K562 (cell line): ENCODE measurements around the gene EML3. TPM values are rescaled to one million over a fixed set of nuclear protein-coding genes. Genes with fewer than 3 reads are reported as not detected.

Experiments used
- ATAC-seq: fragments of 200-7000 bp; cut with Tn5 transposase; 3 replicates; pipeline ENCODE4 v1.9.1; 2020; ENCODE audit warnings: moderate library complexity
- BruUV-seq: library from RNA; stranded (reverse); fragments of 400-500 nt; replicated peaks from 2 replicates; lab custom pipeline; 2021; lab: Mats Ljungman, UMichigan
- CTCF ChIA-PET: fragments of 300-600 bp; formaldehyde crosslinking; extraction: SDS; loops from one replicate; lab custom pipeline; 2021; ENCODE audit warnings: low intra/inter-chr PET ratio; lab: Yijun Ruan, JAX
- POLR2A ChIA-PET: fragments of 300-600, 350-650 bp; sonication (Branson Sonifier 250); formaldehyde crosslinking; extraction: SDS; loops from one replicate; lab custom pipeline; 2021; ENCODE audit warnings: antibody characterized with exemption, inconsistent platforms; lab: Yijun Ruan, JAX
- DNase-seq, 4 experiments: peaks; one replicate each; pipeline versions ENCODE4 v3.0.0 to v3.0.0-alpha.2; 2011 to 2018; ENCODE audit warnings: low spot score in 3 of 4, mixed read lengths in 3 of 4; ENCODE audit errors: extremely low read depth in 1 of 4
- FAIRE-seq: peaks from 2 replicates; lab custom pipeline; 2011; peaks lifted over from hg19 to GRCh38; lab: Jason Lieb, UNC
- H2AFZ ChIP-seq: 2 replicates; pipeline ENCODE4 v1.6.0; 2011; ENCODE audit warnings: low read depth, low read length, control low read depth, inconsistent platforms
- H3K27ac ChIP-seq: fragments of 200-600 bp; 3 replicates; pipeline ENCODE4 v1.8.0; 2011; ENCODE audit warnings: low read depth, mild to moderate bottlenecking, control low read depth, inconsistent platforms, low read length, moderate library complexity, mixed read lengths; ENCODE audit errors: extremely low read depth
- H3K27me3 ChIP-seq, 2 experiments: fragments of 300-600 bp in 1 of 2; 2 replicates in 1 of 2; 3 replicates in 1 of 2; pipeline versions ENCODE4 v1.6.0 to v1.8.0; 2011; ENCODE audit warnings: inconsistent platforms in 2 of 2, low read length in 2 of 2, mild to moderate bottlenecking in 1 of 2, mixed read lengths in 1 of 2, moderate library complexity in 1 of 2; ENCODE audit not compliant: control insufficient read depth in 2 of 2, insufficient read depth in 2 of 2
- H3K36me3 ChIP-seq: fragments of 300-600 bp; 3 replicates; pipeline ENCODE4 v1.8.0; 2011; ENCODE audit warnings: mild to moderate bottlenecking, low read length, inconsistent platforms; ENCODE audit not compliant: control insufficient read depth, insufficient read depth
- H3K4me1 ChIP-seq, 2 experiments: fragments of 200-600 bp in 1 of 2; replicated peaks in 1 of 2; 2 replicates in 1 of 2; 3 replicates in 1 of 2; pipeline versions ENCODE4 v1.5.1 to v1.8.0; 2011; ENCODE audit warnings: inconsistent platforms in 2 of 2, low read length in 2 of 2, mild to moderate bottlenecking in 1 of 2, mixed read lengths in 1 of 2, moderate library complexity in 1 of 2; ENCODE audit not compliant: control insufficient read depth in 2 of 2, insufficient read depth in 2 of 2
- H3K4me2 ChIP-seq: 2 replicates; pipeline ENCODE4 v1.6.1; 2011; ENCODE audit warnings: low read length, control low read depth, inconsistent platforms, mixed read lengths; ENCODE audit not compliant: insufficient read depth
- H3K4me3 ChIP-seq: fragments of 200-600 bp; sonication (generic), shearing (Covaris generic); 2 replicates; pipeline ENCODE4 v1.5.1; 2016; ENCODE audit warnings: control low read depth, inconsistent platforms
- H3K79me2 ChIP-seq: fragments of 200-600 bp; 3 replicates; pipeline ENCODE4 v1.8.0; 2011; ENCODE audit warnings: low read length, inconsistent platforms; ENCODE audit not compliant: control insufficient read depth, insufficient read depth
- H3K9ac ChIP-seq, 2 experiments: 2 replicates each; pipeline versions ENCODE4 v1.6.0 to v1.6.1; 2011; ENCODE audit warnings: low read depth in 2 of 2, low read length in 2 of 2, control low read depth in 1 of 2, inconsistent platforms in 1 of 2, mild to moderate bottlenecking in 1 of 2, mixed read lengths in 1 of 2; ENCODE audit not compliant: insufficient read depth in 1 of 2
- H3K9me1 ChIP-seq: one replicate; pipeline ENCODE4 v1.6.0; 2011; ENCODE audit warnings: inconsistent platforms, mild to moderate bottlenecking, low read length, moderate library complexity; ENCODE audit not compliant: control insufficient read depth, insufficient read depth
- H3K9me3 ChIP-seq: replicated peaks from 2 replicates; pipeline ENCODE4 v1.5.1; 2011; ENCODE audit warnings: low read depth, low read length, inconsistent platforms; ENCODE audit not compliant: control insufficient read depth, insufficient read depth
- H4K20me1 ChIP-seq: replicated peaks from 2 replicates; pipeline ENCODE4 v1.6.1; 2011; ENCODE audit warnings: low read length, inconsistent platforms, mixed read lengths; ENCODE audit not compliant: control insufficient read depth, insufficient read depth
- BRF1 ChIP-seq: IDR thresholded peaks from 3 replicates; pipeline ENCODE4 v1.6.1; 2011; ENCODE audit warnings: borderline replicate concordance, mild to moderate bottlenecking; ENCODE audit not compliant: insufficient read length; ENCODE audit errors: extremely low read depth
- E2F5 ChIP-seq: sonication (generic); formaldehyde crosslinking; IDR thresholded peaks from 2 replicates; pipeline ENCODE4 v1.8.0; 2022; ENCODE audit warnings: mild to moderate bottlenecking, missing genetic modification reagents
- E2F8 ChIP-seq: fragments of 450-650 bp; IDR thresholded peaks from 2 replicates; pipeline ENCODE4 v1.7.1; 2018; ENCODE audit warnings: mild to moderate bottlenecking, low read depth; ENCODE audit not compliant: partially characterized antibody
- ESRRB ChIP-seq: fragments of 250-450 bp; sonication (Bioruptor Pico); IDR thresholded peaks from 2 replicates; pipeline ENCODE4 v1.5.0; 2020; ENCODE audit warnings: mild to moderate bottlenecking, moderate library complexity, borderline replicate concordance
- GTF2F1 ChIP-seq: IDR thresholded peaks from 2 replicates; pipeline ENCODE4 v1.6.1; 2011; ENCODE audit warnings: low read depth, low read length, improper control_type of control experiment
- HOXB6 ChIP-seq: fragments of 250-450 bp; sonication (Bioruptor Pico); IDR thresholded peaks from 2 replicates; pipeline ENCODE4 v1.5.1; 2022; ENCODE audit warnings: mild to moderate bottlenecking, borderline replicate concordance
- KLF1 ChIP-seq: fragments of 450-650 bp; IDR thresholded peaks from 2 replicates; pipeline ENCODE4 v1.6.1; 2016; ENCODE audit warnings: missing genetic modification characterization, missing compliant biosample characterization
- MCM7 ChIP-seq, 2 experiments: fragments of 450-650 bp; IDR thresholded peaks; 2 replicates each; pipeline ENCODE4 v1.6.1; 2016 to 2018
- NFXL1 ChIP-seq: fragments of 450-650 bp; formaldehyde crosslinking; IDR thresholded peaks from 2 replicates; pipeline ENCODE4 v1.4.0; 2021; ENCODE audit warnings: mild to moderate bottlenecking
- NR1H2 ChIP-seq: sonication (generic); formaldehyde crosslinking; IDR thresholded peaks from 2 replicates; pipeline ENCODE4 v1.4.0; 2020; ENCODE audit warnings: mild to moderate bottlenecking, missing genetic modification reagents
- RBM15 ChIP-seq: fragments of 200-400 bp; formaldehyde crosslinking; IDR thresholded peaks from 2 replicates; pipeline ENCODE4 v1.6.1; 2018; ENCODE audit warnings: mild to moderate bottlenecking, low read length, moderate library complexity; ENCODE audit not compliant: insufficient read depth
- RBM17 ChIP-seq: fragments of 200-400 bp; formaldehyde crosslinking; IDR thresholded peaks from 2 replicates; pipeline ENCODE4 v1.6.1; 2017; ENCODE audit warnings: low read depth, mild to moderate bottlenecking, low read length, borderline replicate concordance
- RBM22 ChIP-seq: fragments of 200-400 bp; formaldehyde crosslinking; IDR thresholded peaks from 2 replicates; pipeline ENCODE4 v1.6.1; 2018; ENCODE audit warnings: low read length, low read depth; ENCODE audit not compliant: poor library complexity, severe bottlenecking
- SRSF3 ChIP-seq: fragments of 200-400 bp; formaldehyde crosslinking; IDR thresholded peaks from 2 replicates; pipeline ENCODE4 v1.6.1; 2016; ENCODE audit warnings: mild to moderate bottlenecking, low read length, moderate library complexity; ENCODE audit not compliant: insufficient read depth
- ZNF592 ChIP-seq: fragments of 450-650 bp; IDR thresholded peaks from 2 replicates; pipeline ENCODE4 v1.6.1; 2017; ENCODE audit warnings: antibody characterized with exemption, mild to moderate bottlenecking
- ZSCAN29 ChIP-seq: fragments of 450-650 bp; IDR thresholded peaks from 2 replicates; pipeline ENCODE4 v1.6.1; 2017
- WGBS: fragments of 100-300 bp; shearing (Covaris generic); methylation state at CpG from one replicate; pipeline ENCODE4 v1.1.6; 2016; ENCODE audit warnings: low coverage, mixed read lengths; ENCODE audit not compliant: insufficient coverage; ENCODE audit errors: missing lambda C conversion rate; 5-methylcytosine and 5-hydroxymethylcytosine counted together
- in situ Hi-C: fragments of 300-500 bp; cut with MboI; formaldehyde crosslinking; loops from 4 replicates; pipeline ENCODE4 v1.15.0; 2018; ENCODE audit warnings: inconsistent platforms, mixed read lengths
- intact Hi-C: fragments of 100-400 bp; cut with micrococcal nuclease; formaldehyde crosslinking; loops from 2 replicates; pipeline ENCODE4 v1.14.2; 2022
- polyA plus RNA-seq, 8 experiments: library from polyadenylated mRNA; depleted of rRNA in 4 of 8; stranded (reverse) in 5 of 8; unstranded in 3 of 8; fragments of >200 nt; fragmentation: Nextera tagmentation in 2 of 8; fragmentation: Illumina TruSeq in 1 of 8; extraction: Ambion mirVana in 2 of 8; extraction: Trizol in 1 of 8; gene quantifications; 2 replicates each; pipeline versions ENCODE4 v1.2.1 to v1.2.3, GENCODE V29; 2011 to 2014; ENCODE audit warnings: inconsistent platforms in 1 of 8, missing spikeins in 1 of 8
- total RNA-seq, 7 experiments: library from RNA; depleted of rRNA in 6 of 7; stranded (reverse); fragments of >200 nt in 6 of 7; fragmentation: Illumina TruSeq in 2 of 7; extraction: Trizol in 2 of 7; gene quantifications; 2 replicates each; pipeline versions ENCODE4 v1.2.1 to v1.2.3, GENCODE V29; 2011 to 2021; ENCODE audit warnings: low replicate concordance in 1 of 7

EML3 gene
- total and polyA plus RNA-seq, 9 of the 15 experiments (the other 6 are each of a cell fraction or from before 2014, with no cell fraction given) = 0.32 to 90.5 (median 26.4) TPM

DNA sequence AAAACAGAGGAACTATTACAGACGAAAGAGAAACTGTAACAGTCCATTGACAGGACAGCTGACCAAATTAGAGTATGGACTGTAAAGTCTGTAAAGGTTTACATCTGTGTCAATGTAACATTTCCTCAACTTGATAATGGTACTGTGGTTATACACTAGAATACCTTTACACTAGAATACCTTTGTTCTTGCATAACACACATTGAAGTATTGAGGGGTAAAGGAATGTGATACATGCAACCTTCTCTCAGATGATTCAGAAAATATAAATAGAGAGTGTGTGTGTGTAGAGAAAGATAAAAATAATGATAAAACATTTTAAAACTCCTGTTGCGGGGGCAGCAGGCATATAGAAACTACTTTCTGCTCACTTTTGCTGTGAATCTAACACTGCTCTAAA, 33.3 kb downstream of the EML3 start:
- Histone ChIP-seq H3K9ac (no peak overlapping the region), H3K9me1 (no peaks in the 10 kb centered on the region), H3K4me3 (no peak overlapping the region), H3K4me1 (peaks cover 4 to 27% of the 10 kb centered on the region in 2 experiments; a peak in 3 of 5 replicates), H3K9me3 (no peaks in the 10 kb centered on the region; the same call in 1 of the 2 replicates), H3K27ac (no peak overlapping the region), H3K36me3 (peaks cover 77% of the 10 kb centered on the region), H3K27me3 (no peaks in the 10 kb centered on the region), H3K79me2 (peaks cover 18% of the 10 kb centered on the region), H3K4me2 (no peak overlapping the region), H4K20me1 (no peaks in the 10 kb centered on the region), H2AFZ (no peak overlapping the region)
- intact Hi-C loops (no loop called here), in situ Hi-C loops (no loop called here)
- POLR2A ChIA-PET = interaction anchor here (0.7 kb wide), 1 partner anchor 12 kb away, joined by 4 read pairs; the partner anchor contains the start of gene TUT1
- WGBS = 78% methylated on average over 2 of the region's 2 CpGs
- DNase-seq = no peak
- ATAC-seq = no peak
- FAIRE-seq = no peak
- no TSS peak for BruUV-seq
- CTCF ChIA-PET = no interaction called here
- TF ChIP-seq RBM22 (no peak), NFXL1 (no peak), HOXB6 (CRISPR knock-in tag) (no peak), RBM15 (no peak), E2F8 (no peak), ZNF592 (no peak), E2F5 (no peak), GTF2F1 (no peak), BRF1 (no peak), ZSCAN29 (no peak), RBM17 (no peak), NR1H2 (CRISPR knock-in tag) (no peak), ESRRB (no peak), MCM7 (IDR thresholded peaks at IDR 0.05) (no peak), SRSF3 (no peak), KLF1 (tag) (no peak)
